GM19397 (cell line): ENCODE results near the gene TMEM132C.

Experiments used
- ATAC-seq: cut with Tn5 transposase; IDR thresholded peaks from one replicate; pipeline ENCODE4 v1.9.1; 2021; ENCODE audit warnings: mild to moderate bottlenecking, moderate library complexity; ENCODE audit not compliant: unreplicated experiment

The TMEM132C gene

GRCh38 chr12:128699106-128699505, 432.1 kb downstream of the TMEM132C start:
- ATAC-seq = no peak

- ATAC-seq = no peak
Measured at GRCh38 chr12:128702371-128702770, 435.4 kb downstream of the TMEM132C start.

- no peak for ATAC-seq
Measured at GRCh38 chr12:128705140-128705539, 438.2 kb downstream of the TMEM132C start.

GRCh38 chr12:128707488-128707887, 440.5 kb downstream of the TMEM132C start:
- no peak for ATAC-seq

- ATAC-seq = no peak
Measured at GRCh38 chr12:128708789-128709188, 441.8 kb downstream of the TMEM132C start.

GRCh38 chr12:128709660-128710059, 442.7 kb downstream of the TMEM132C start:
- no peak for ATAC-seq

GRCh38 chr12:128711486-128711885, 444.5 kb downstream of the TMEM132C start:
- no peak for ATAC-seq

- no peak for ATAC-seq
Measured at GRCh38 chr12:128712622-128713021, 445.7 kb downstream of the TMEM132C start.

GRCh38 chr12:128715485-128715884, 448.5 kb downstream of the TMEM132C start:
- ATAC-seq = no peak

- ATAC-seq = no peak
Measured at GRCh38 chr12:128724468-128725046, 457.6 kb downstream of the TMEM132C start.

- ATAC-seq = no peak
Measured at GRCh38 chr12:128726886-128727285, 459.9 kb downstream of the TMEM132C start.

- ATAC-seq = no peak
Measured at GRCh38 chr12:128727461-128727860, 460.5 kb downstream of the TMEM132C start.

GRCh38 chr12:128727999-128728398, 461.0 kb downstream of the TMEM132C start:
- ATAC-seq = no peak

GRCh38 chr12:128729628-128730121, 462.7 kb downstream of the TMEM132C start:
- no peak for ATAC-seq

- no peak for ATAC-seq
Measured at GRCh38 chr12:128734371-128734770, 467.4 kb downstream of the TMEM132C start.

GRCh38 chr12:128737292-128737966, 470.5 kb downstream of the TMEM132C start:
- no peak for ATAC-seq

GRCh38 chr12:128743916-128744315, 476.9 kb downstream of the TMEM132C start:
- no peak for ATAC-seq

- no peak for ATAC-seq
Measured at GRCh38 chr12:128745772-128746689, 479.1 kb downstream of the TMEM132C start.

GRCh38 chr12:128747441-128747840, 480.5 kb downstream of the TMEM132C start:
- ATAC-seq = no peak

GRCh38 chr12:128752386-128752785, 485.4 kb downstream of the TMEM132C start:
- ATAC-seq = no peak

- no peak for ATAC-seq
Measured at GRCh38 chr12:128753438-128753837, 486.5 kb downstream of the TMEM132C start.
